IMR-90 (cell line): ENCODE data around the gene ATP8B3. TPM values are rescaled to one million over a fixed set of nuclear protein-coding genes. Genes with fewer than 3 reads are reported as not detected.

Experiments
- ATAC-seq: fragments of 200-7000 bp; cut with Tn5 transposase; 2 replicates; pipeline ENCODE4 v1.9.1; 2020; ENCODE audit warnings: low read depth, mild to moderate bottlenecking, moderate library complexity
- BruUV-seq: library from RNA; stranded (reverse); fragments of 400-500 nt; replicated peaks from 2 replicates; lab custom pipeline; 2021; lab: Mats Ljungman, UMichigan
- CTCF ChIA-PET: fragments of 300-600 bp; formaldehyde crosslinking; extraction: SDS; loops from one replicate; lab custom pipeline; 2021; ENCODE audit warnings: antibody characterized with exemption; lab: Yijun Ruan, JAX
- POLR2A ChIA-PET: fragments of 300-600 bp; sonication (Branson Sonifier 250); formaldehyde crosslinking; loops from one replicate; lab custom pipeline; 2022; ENCODE audit warnings: antibody characterized with exemption; ENCODE audit not compliant: unreplicated experiment; lab: Charles Lee
- DNase-seq: peaks from one replicate; pipeline ENCODE4 v3.0.0; 2013
- H2AFZ ChIP-seq: replicated peaks from 2 replicates; pipeline ENCODE3; 2013; ENCODE audit warnings: low read length, mild to moderate bottlenecking; ENCODE audit not compliant: poor library complexity
- H2AK5ac ChIP-seq: 2 replicates; pipeline ENCODE4 v1.6.1; 2013; ENCODE audit warnings: low read depth, low read length, inconsistent platforms
- H2AK9ac ChIP-seq: replicated peaks from 2 replicates; pipeline ENCODE3; 2013; ENCODE audit warnings: mild to moderate bottlenecking, low read depth, low read length, moderate library complexity; ENCODE audit not compliant: poor library complexity
- H2BK120ac ChIP-seq: 2 replicates; pipeline ENCODE4 v1.6.1; 2013; ENCODE audit warnings: low read depth, low read length, inconsistent platforms
- H2BK15ac ChIP-seq: 3 replicates; pipeline ENCODE4 v1.6.1; 2013; ENCODE audit warnings: low read depth, low read length, inconsistent platforms
- H2BK20ac ChIP-seq: 2 replicates; pipeline ENCODE4 v1.6.1; 2013; ENCODE audit warnings: low read depth, mild to moderate bottlenecking, inconsistent platforms, low read length, moderate library complexity
- H2BK5ac ChIP-seq: 2 replicates; pipeline ENCODE4 v1.6.1; 2013; ENCODE audit warnings: mild to moderate bottlenecking, low read depth, low read length, inconsistent platforms; ENCODE audit not compliant: poor library complexity, severe bottlenecking
- H3K14ac ChIP-seq: replicated peaks from 2 replicates; pipeline ENCODE4 v1.6.1; 2013; ENCODE audit warnings: low read depth, low read length, inconsistent platforms
- H3K18ac ChIP-seq: 2 replicates; pipeline ENCODE4 v1.6.1; 2013; ENCODE audit warnings: low read depth, low read length, control low read depth
- H3K23ac ChIP-seq: 2 replicates; pipeline ENCODE4 v1.6.1; 2013; ENCODE audit warnings: low read depth, low read length, inconsistent platforms
- H3K27ac ChIP-seq: 2 replicates; pipeline ENCODE4 v1.5.1; 2013; ENCODE audit warnings: mild to moderate bottlenecking, control low read depth, low read length; ENCODE audit not compliant: insufficient read depth
- H3K27me3 ChIP-seq: 2 replicates; pipeline ENCODE4 v1.6.1; 2013; ENCODE audit warnings: low read length; ENCODE audit not compliant: control insufficient read depth, insufficient read depth
- H3K36me3 ChIP-seq: 2 replicates; pipeline ENCODE4 v1.6.1; 2013; ENCODE audit warnings: low read length, mixed read lengths; ENCODE audit not compliant: control insufficient read depth, insufficient read depth
- H3K4ac ChIP-seq: 2 replicates; pipeline ENCODE4 v1.6.1; 2013; ENCODE audit warnings: low read depth, low read length, inconsistent platforms
- H3K4me1 ChIP-seq: 2 replicates; pipeline ENCODE4 v1.6.1; 2013; ENCODE audit warnings: low read length, mixed read lengths; ENCODE audit not compliant: control insufficient read depth, insufficient read depth
- H3K4me2 ChIP-seq: 2 replicates; pipeline ENCODE4 v1.6.1; 2013; ENCODE audit warnings: low read depth, mild to moderate bottlenecking, control low read depth, low read length, moderate library complexity
- H3K4me3 ChIP-seq: 2 replicates; pipeline ENCODE4 v1.5.1; 2013; ENCODE audit warnings: low read depth, mild to moderate bottlenecking, control low read depth, low read length, moderate library complexity; ENCODE audit not compliant: insufficient read depth
- H3K56ac ChIP-seq: 2 replicates; pipeline ENCODE4 v1.6.1; 2013; ENCODE audit warnings: low read length, inconsistent platforms; ENCODE audit not compliant: insufficient read depth; ENCODE audit errors: extremely low read depth
- H3K79me1 ChIP-seq, 2 experiments: 2 replicates each; pipeline ENCODE4 v1.6.1; 2013; ENCODE audit warnings: low read length in 2 of 2, inconsistent platforms in 1 of 2, low read depth in 1 of 2
- H3K9ac ChIP-seq: 2 replicates; pipeline ENCODE4 v1.6.1; 2013; ENCODE audit warnings: low read depth, low read length, control low read depth
- H3K9me1 ChIP-seq: 2 replicates; pipeline ENCODE4 v1.6.1; 2013; ENCODE audit warnings: low read length, inconsistent platforms; ENCODE audit not compliant: insufficient read depth
- H3K9me3 ChIP-seq: 2 replicates; pipeline ENCODE4 v1.6.1; 2013; ENCODE audit warnings: low read length; ENCODE audit not compliant: control insufficient read depth, insufficient read depth
- H4K20me1 ChIP-seq: 2 replicates; pipeline ENCODE4 v1.6.1; 2013; ENCODE audit warnings: low read length, inconsistent platforms; ENCODE audit not compliant: insufficient read depth
- H4K5ac ChIP-seq: 2 replicates; pipeline ENCODE4 v1.6.1; 2013; ENCODE audit warnings: mild to moderate bottlenecking, low read depth, low read length, control low read depth
- H4K8ac ChIP-seq, 2 experiments: 2 replicates each; pipeline ENCODE4 v1.6.1; 2013; ENCODE audit warnings: low read depth in 2 of 2, low read length in 2 of 2, control low read depth in 1 of 2, inconsistent platforms in 1 of 2
- H4K91ac ChIP-seq: 2 replicates; pipeline ENCODE4 v1.6.1; 2013; ENCODE audit warnings: low read depth, low read length, inconsistent platforms; ENCODE audit not compliant: insufficient read depth
- BHLHE40 ChIP-seq: fragments of 150-350 bp; IDR thresholded peaks from 2 replicates; pipeline ENCODE4 v1.6.1; 2016; ENCODE audit warnings: mild to moderate bottlenecking, low read depth, low read length
- CEBPB ChIP-seq: IDR thresholded peaks from 2 replicates; pipeline ENCODE4 v1.6.1; 2012; ENCODE audit warnings: low read depth, low read length, improper control_type of control experiment
- CHD1 ChIP-seq: IDR thresholded peaks from 2 replicates; pipeline ENCODE4 v1.6.1; 2012; ENCODE audit warnings: low read depth, low read length, improper control_type of control experiment
- FOS ChIP-seq: fragments of 150-350 bp; IDR thresholded peaks from 2 replicates; pipeline ENCODE4 v1.6.1; 2016; ENCODE audit warnings: low read depth, low read length
- MAFK ChIP-seq: IDR thresholded peaks from 2 replicates; pipeline ENCODE4 v1.6.1; 2012; ENCODE audit warnings: low read depth, low read length, improper control_type of control experiment
- MAZ ChIP-seq: IDR thresholded peaks from 2 replicates; pipeline ENCODE4 v1.6.1; 2012; ENCODE audit warnings: low read depth, mild to moderate bottlenecking, low read length, improper control_type of control experiment, moderate library complexity, borderline replicate concordance
- MXI1 ChIP-seq: IDR thresholded peaks from 2 replicates; pipeline ENCODE4 v1.6.1; 2012; ENCODE audit warnings: low read depth, mild to moderate bottlenecking, low read length, moderate library complexity, borderline replicate concordance
- NFE2L2 ChIP-seq: fragments of 150-350 bp; IDR thresholded peaks from 2 replicates; pipeline ENCODE4 v1.6.1; 2016; ENCODE audit warnings: low read depth, mild to moderate bottlenecking, low read length
- POLR2A ChIP-seq: IDR thresholded peaks from 2 replicates; pipeline ENCODE4 v1.6.1; 2012; ENCODE audit warnings: mild to moderate bottlenecking, low read depth, low read length
- RAD21 ChIP-seq: IDR thresholded peaks from 2 replicates; pipeline ENCODE4 v1.6.1; 2012; ENCODE audit warnings: low read length, improper control_type of control experiment
- RCOR1 ChIP-seq: IDR thresholded peaks from 2 replicates; pipeline ENCODE4 v1.6.1; 2012; ENCODE audit warnings: mild to moderate bottlenecking, low read length, improper control_type of control experiment; ENCODE audit not compliant: insufficient replicate concordance
- RFX5 ChIP-seq: IDR thresholded peaks from 2 replicates; pipeline ENCODE4 v1.8.0; 2012; ENCODE audit warnings: low read depth, mild to moderate bottlenecking, low read length, moderate library complexity
- SMC3 ChIP-seq: fragments of 150-350 bp; IDR thresholded peaks from 2 replicates; pipeline ENCODE4 v1.6.1; 2016; ENCODE audit warnings: low read depth, mild to moderate bottlenecking, antibody characterized with exemption, low read length, moderate library complexity
- WGBS, 2 experiments: methylation state at CpG; one replicate each; pipeline versions ENCODE4 v1.1.5 to v1.1.7; 2013; ENCODE audit warnings: missing lambda C conversion rate in 2 of 2; ENCODE audit not compliant: insufficient read length in 1 of 2; ENCODE audit errors: extremely low coverage in 2 of 2; 5-methylcytosine and 5-hydroxymethylcytosine counted together
- dilution Hi-C: fragments of 300-500 bp; cut with HindIII; formaldehyde crosslinking; loops from one replicate; pipeline ENCODE4 v1.14.3; 2018; ENCODE audit warnings: low sequenced_read_pairs; ENCODE audit not compliant: unreplicated experiment
- in situ Hi-C: fragments of 300-500 bp; cut with MboI; formaldehyde crosslinking; loops from 3 replicates; pipeline ENCODE4 v1.14.3; 2019; ENCODE audit warnings: low sequenced_read_pairs, inconsistent platforms, mixed read lengths
- intact Hi-C: fragments of 100-400 bp; cut with micrococcal nuclease; formaldehyde crosslinking; loops from 2 replicates; pipeline ENCODE4 v1.10.0; 2022
- polyA plus RNA-seq, 3 experiments: library from polyadenylated mRNA; depleted of rRNA; stranded (reverse); fragments of >200 nt; gene quantifications; 2 replicates each; pipeline ENCODE4 v1.2.3, GENCODE V29; 2012; ENCODE audit warnings: low replicate concordance in 1 of 3
- total RNA-seq: library from RNA; depleted of rRNA; stranded (reverse); fragments of >200 nt; gene quantifications from 2 replicates; pipeline ENCODE4 v1.2.3, GENCODE V29; 2012
- TF ChIP-seq, protein P1 (sequence below): fragments of 150-350 bp; IDR thresholded peaks from 2 replicates; pipeline ENCODE4 v1.6.1; 2016; ENCODE audit warnings: low read depth, mild to moderate bottlenecking, low read length, moderate library complexity, borderline replicate concordance
- TF ChIP-seq, protein P2 (sequence below): fragments of 150-350 bp; IDR thresholded peaks from 2 replicates; pipeline ENCODE4 v1.6.1; 2017; ENCODE audit warnings: mild to moderate bottlenecking, antibody characterized with exemption, low read length, low read depth
- TF ChIP-seq, protein P3 (sequence below): conservative IDR thresholded peaks from 2 replicates; pipeline ENCODE4 v1.5.1; 2012; ENCODE audit warnings: mild to moderate bottlenecking, low read depth, low read length, improper control_type of control experiment

Gene ATP8B3
- total and polyA plus RNA-seq, 2 of the 4 experiments (the other 2 are of a cell fraction) = 1.6 to 8.1 TPM

DNA sequence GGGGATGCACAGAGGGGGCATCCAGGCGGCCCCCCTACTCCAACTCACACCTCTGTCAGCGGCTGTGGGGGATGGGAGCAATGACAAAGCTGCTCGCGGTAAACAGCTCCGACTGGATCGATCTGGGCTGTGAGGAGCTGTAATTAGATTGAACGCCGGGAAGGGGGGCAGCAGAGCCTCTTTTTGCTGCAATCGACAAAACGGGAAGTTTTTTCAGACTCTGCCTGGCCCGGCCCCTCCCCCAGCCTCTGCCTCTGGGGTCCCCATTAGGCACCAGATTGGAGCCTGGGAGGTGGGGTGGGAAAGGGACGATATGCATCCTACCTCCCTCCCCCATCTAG, 42.5 kb downstream of the ATP8B3 start:
- no peak overlapping the region for H2AK9ac ChIP-seq
- H3K4me2 ChIP-seq = no peak overlapping the region
- dilution Hi-C loops = no loop called here
- H4K91ac ChIP-seq = no peak overlapping the region
- no peak overlapping the region for H3K27ac ChIP-seq
- no peak overlapping the region for H2AFZ ChIP-seq
- H2BK120ac ChIP-seq = no peak overlapping the region
- H4K8ac ChIP-seq = no peak overlapping the region
- H2BK20ac ChIP-seq = no peak overlapping the region
- H3K4me3 ChIP-seq = no peak overlapping the region
- no peak overlapping the region for H3K14ac ChIP-seq
- intact Hi-C loops = no loop called here
- in situ Hi-C loops = loop anchor here (5.0 kb wide), 1 partner anchor 92 kb away; no protein-coding TSS in a partner anchor
- no CpG with 5 or more reads among the region's 12 CpGs for WGBS, 2 experiments
- no TSS peak for BruUV-seq
- no peaks in the 10 kb centered on the region for H3K36me3 ChIP-seq
- no peaks in the 10 kb centered on the region for H3K4me1 ChIP-seq
- no peaks in the 10 kb centered on the region for H3K79me1 ChIP-seq
- no peak overlapping the region for H3K23ac ChIP-seq
- H2BK5ac ChIP-seq = no peak overlapping the region
- ChIA-PET POLR2A (no interaction called here), CTCF (no interaction called here)
- H3K9ac ChIP-seq = no peak overlapping the region
- peaks cover 60% of the 10 kb centered on the region for H3K27me3 ChIP-seq
- TF ChIP-seq RFX5 (no peak), SMC3 (no peak), MAFK (no peak), RAD21 (no peak), NFE2L2 (no peak), BHLHE40 (no peak), FOS (no peak), CHD1 (no peak), POLR2A (no peak), RCOR1 (no peak), MXI1 (no peak), MAZ (no peak), CEBPB (no peak)
- TF ChIP-seq, protein P1, sequence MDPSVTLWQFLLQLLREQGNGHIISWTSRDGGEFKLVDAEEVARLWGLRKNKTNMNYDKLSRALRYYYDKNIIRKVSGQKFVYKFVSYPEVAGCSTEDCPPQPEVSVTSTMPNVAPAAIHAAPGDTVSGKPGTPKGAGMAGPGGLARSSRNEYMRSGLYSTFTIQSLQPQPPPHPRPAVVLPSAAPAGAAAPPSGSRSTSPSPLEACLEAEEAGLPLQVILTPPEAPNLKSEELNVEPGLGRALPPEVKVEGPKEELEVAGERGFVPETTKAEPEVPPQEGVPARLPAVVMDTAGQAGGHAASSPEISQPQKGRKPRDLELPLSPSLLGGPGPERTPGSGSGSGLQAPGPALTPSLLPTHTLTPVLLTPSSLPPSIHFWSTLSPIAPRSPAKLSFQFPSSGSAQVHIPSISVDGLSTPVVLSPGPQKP = no peak
- TF ChIP-seq, protein P2, sequence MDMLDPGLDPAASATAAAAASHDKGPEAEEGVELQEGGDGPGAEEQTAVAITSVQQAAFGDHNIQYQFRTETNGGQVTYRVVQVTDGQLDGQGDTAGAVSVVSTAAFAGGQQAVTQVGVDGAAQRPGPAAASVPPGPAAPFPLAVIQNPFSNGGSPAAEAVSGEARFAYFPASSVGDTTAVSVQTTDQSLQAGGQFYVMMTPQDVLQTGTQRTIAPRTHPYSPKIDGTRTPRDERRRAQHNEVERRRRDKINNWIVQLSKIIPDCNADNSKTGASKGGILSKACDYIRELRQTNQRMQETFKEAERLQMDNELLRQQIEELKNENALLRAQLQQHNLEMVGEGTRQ = no peak
- TF ChIP-seq, protein P3, sequence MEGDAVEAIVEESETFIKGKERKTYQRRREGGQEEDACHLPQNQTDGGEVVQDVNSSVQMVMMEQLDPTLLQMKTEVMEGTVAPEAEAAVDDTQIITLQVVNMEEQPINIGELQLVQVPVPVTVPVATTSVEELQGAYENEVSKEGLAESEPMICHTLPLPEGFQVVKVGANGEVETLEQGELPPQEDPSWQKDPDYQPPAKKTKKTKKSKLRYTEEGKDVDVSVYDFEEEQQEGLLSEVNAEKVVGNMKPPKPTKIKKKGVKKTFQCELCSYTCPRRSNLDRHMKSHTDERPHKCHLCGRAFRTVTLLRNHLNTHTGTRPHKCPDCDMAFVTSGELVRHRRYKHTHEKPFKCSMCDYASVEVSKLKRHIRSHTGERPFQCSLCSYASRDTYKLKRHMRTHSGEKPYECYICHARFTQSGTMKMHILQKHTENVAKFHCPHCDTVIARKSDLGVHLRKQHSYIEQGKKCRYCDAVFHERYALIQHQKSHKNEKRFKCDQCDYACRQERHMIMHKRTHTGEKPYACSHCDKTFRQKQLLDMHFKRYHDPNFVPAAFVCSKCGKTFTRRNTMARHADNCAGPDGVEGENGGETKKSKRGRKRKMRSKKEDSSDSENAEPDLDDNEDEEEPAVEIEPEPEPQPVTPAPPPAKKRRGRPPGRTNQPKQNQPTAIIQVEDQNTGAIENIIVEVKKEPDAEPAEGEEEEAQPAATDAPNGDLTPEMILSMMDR = no peak
- H2AK5ac ChIP-seq = no peak overlapping the region
- peaks cover 12% of the 10 kb centered on the region for H3K9me3 ChIP-seq
- no peak overlapping the region for H3K4ac ChIP-seq
- H3K56ac ChIP-seq = no peak overlapping the region
- no peaks in the 10 kb centered on the region for H3K9me1 ChIP-seq
- H4K20me1 ChIP-seq = no peaks in the 10 kb centered on the region
- ATAC-seq (no peak), DNase-seq (no peak)
- no peak overlapping the region for H3K18ac ChIP-seq
- no peak overlapping the region for H4K5ac ChIP-seq
- H2BK15ac ChIP-seq = no peak overlapping the region
